GM18517 (cell line): ENCODE measurements around the gene SYT11.
"Not testable (repeated sequence)": the region's sequence is repeated elsewhere in the genome, so short reads cannot be mapped to it uniquely, and the experiment has no call there.

Experiments
- ATAC-seq: cut with Tn5 transposase; IDR thresholded peaks from one replicate; pipeline ENCODE4 v1.9.1; 2021; ENCODE audit warnings: mild to moderate bottlenecking, moderate library complexity; ENCODE audit not compliant: unreplicated experiment

Gene SYT11

GRCh38 chr1:155859234-155859829 lies at the start of gene SYT11:
Gene SYT11, plus strand, starts transcription at chr1:155859567. Its CDS starts 195 bp downstream, at chr1:155859762.
- ATAC-seq, result peak; percentile 41

GRCh38 chr1:155812878-155813277 lies 46.5 kb upstream of the SYT11 start:
- no peak for ATAC-seq

- no peak for ATAC-seq
Measured at GRCh38 chr1:155813672-155814071, 45.7 kb upstream of the SYT11 start.

- ATAC-seq, result no peak
Measured at GRCh38 chr1:155816351-155816750, 43.0 kb upstream of the SYT11 start.

GRCh38 chr1:155827450-155827849 lies 31.9 kb upstream of the SYT11 start:
- ATAC-seq, result no peak

- no peak for ATAC-seq
Measured at GRCh38 chr1:155831279-155831976, 27.9 kb upstream of the SYT11 start.

- no peak for ATAC-seq
Measured at GRCh38 chr1:155833665-155834295, 25.6 kb upstream of the SYT11 start.

- ATAC-seq, result no peak
Measured at GRCh38 chr1:155834296-155834926, 25.0 kb upstream of the SYT11 start.

GRCh38 chr1:155834927-155835399 lies 24.4 kb upstream of the SYT11 start:
- not testable (repeated sequence) for ATAC-seq

GRCh38 chr1:155835548-155835947 lies 23.8 kb upstream of the SYT11 start:
- ATAC-seq, result no peak

GRCh38 chr1:155840386-155840785 lies 19.0 kb upstream of the SYT11 start:
- no peak for ATAC-seq

- ATAC-seq, result no peak
Measured at GRCh38 chr1:155844860-155845421, 14.4 kb upstream of the SYT11 start.

GRCh38 chr1:155847823-155848529 lies 11.4 kb upstream of the SYT11 start:
- ATAC-seq, result no peak

GRCh38 chr1:155850345-155850744 lies 9.0 kb upstream of the SYT11 start:
- no peak for ATAC-seq

GRCh38 chr1:155856257-155856974 lies 3.0 kb upstream of the SYT11 start:
- no peak for ATAC-seq

GRCh38 chr1:155856975-155857930 lies 2.1 kb upstream of the SYT11 start, which contains the start of gene GON4L:
Gene GON4L, minus strand, starts transcription at chr1:155857214. Its CDS starts 3,434 bp downstream, at chr1:155853780.
- peak; percentile 50 for ATAC-seq

- peak; percentile 11 for ATAC-seq
Measured at GRCh38 chr1:155858800-155859233, 550 bp upstream of the SYT11 start.
